ENCODE data around the gene ZBTB34.

ZBTB34 gene

GRCh38 chr9:126915846-126916543 is 55.6 kb downstream of the ZBTB34 start:
- no peak overlapping the region for H3K4me3 ChIP-seq (ENCODE audit: low read depth, low read length)
- POLR2A ChIA-PET, result no interaction called here
- CTCF ChIA-PET, result interaction anchor here (0.7 kb wide), 1 partner anchor 9 kb away, joined by 3 read pairs; no protein-coding TSS in a partner anchor
- no peak for TF ChIP-seq CTCF (IDR thresholded peaks at IDR 0.05; ENCODE audit: insufficient read depth, low read length, missing control alignments)
- no peak for DNase-seq (ENCODE audit: low read depth, low spot score)

GRCh38 chr9:126916909-126917308 is 56.5 kb downstream of the ZBTB34 start:
- no peak for TF ChIP-seq CTCF (IDR thresholded peaks at IDR 0.05; ENCODE audit: insufficient read depth, low read length, missing control alignments)
- ChIA-PET CTCF (interaction anchor here (0.7 to 0.9 kb wide), 2 partner anchors 10 to 13 kb away, joined by 3 read pairs; no protein-coding TSS in a partner anchor), POLR2A (interaction anchor here (0.6 kb wide), 1 partner anchor 15 kb away, joined by 3 read pairs; no protein-coding TSS in a partner anchor)
- DNase-seq (ENCODE audit: low read depth, low spot score), result no peak
- H3K4me3 ChIP-seq (ENCODE audit: low read depth, low read length), result no peak overlapping the region

GRCh38 chr9:126919193-126919592 is 58.8 kb downstream of the ZBTB34 start:
- ChIA-PET POLR2A (no interaction called here), CTCF (no interaction called here)
- TF ChIP-seq CTCF (IDR thresholded peaks at IDR 0.05; ENCODE audit: insufficient read depth, low read length, missing control alignments), result no peak
- DNase-seq (ENCODE audit: low read depth, low spot score), result no peak
- H3K4me3 ChIP-seq (ENCODE audit: low read depth, low read length), result no peak overlapping the region

- CTCF ChIA-PET, result interaction anchor here (1.0 to 2.8 kb wide), 4 partner anchors 12 to 273 kb away, joined by 4 to 13 read pairs (median 6); no protein-coding TSS in a partner anchor
Measured at GRCh38 chr9:126925876-126926275, 65.4 kb downstream of the ZBTB34 start.

GRCh38 chr9:126926364-126926763 is 65.9 kb downstream of the ZBTB34 start:
- no peak overlapping the region for H3K4me3 ChIP-seq (ENCODE audit: low read depth, low read length)
- DNase-seq (ENCODE audit: low read depth, low spot score), result no peak
- POLR2A ChIA-PET, result no interaction called here
- TF ChIP-seq CTCF (IDR thresholded peaks at IDR 0.05; ENCODE audit: insufficient read depth, low read length, missing control alignments), result no peak
- CTCF ChIA-PET, result interaction anchor here (1.0 to 2.8 kb wide), 4 partner anchors 12 to 39 kb away, joined by 4 to 13 read pairs (median 7); no protein-coding TSS in a partner anchor

More at GRCh38 chr9:126925876-126926275, 65.4 kb downstream of the ZBTB34 start:
- DNase-seq (ENCODE audit: low read depth, low spot score), result no peak
- no peak overlapping the region for H3K4me3 ChIP-seq (ENCODE audit: low read depth, low read length)
- no peak for TF ChIP-seq CTCF (IDR thresholded peaks at IDR 0.05; ENCODE audit: insufficient read depth, low read length, missing control alignments)
- POLR2A ChIA-PET, result no interaction called here

GRCh38 chr9:126927419-126927818 is 67.0 kb downstream of the ZBTB34 start:
- TF ChIP-seq CTCF (IDR thresholded peaks at IDR 0.05; ENCODE audit: insufficient read depth, low read length, missing control alignments), result no peak
- ChIA-PET CTCF (interaction anchor here (2.7 to 2.8 kb wide), 2 partner anchors 13 to 15 kb away, joined by 8 to 13 read pairs; no protein-coding TSS in a partner anchor), POLR2A (no interaction called here)
- no peak for DNase-seq (ENCODE audit: low read depth, low spot score)
- no peak overlapping the region for H3K4me3 ChIP-seq (ENCODE audit: low read depth, low read length)

All from AG04449 (cell line).